HL-60/S4 treated with retinoic acid at 250 ng/mL for 4 days and 3 days (cell line): ENCODE results near the gene MAGI1.

Experiments used
- in situ Hi-C: fragments of 300-500 bp; cut with MboI; formaldehyde crosslinking; loops from 2 replicates; pipeline ENCODE4 v1.7.0; 2022; ENCODE audit warnings: low sequenced_read_pairs

Gene MAGI1

GRCh38 chr3:65348398-65348995 is 690.2 kb downstream of the MAGI1 start:
- in situ Hi-C loops: no loop called here

DNA sequence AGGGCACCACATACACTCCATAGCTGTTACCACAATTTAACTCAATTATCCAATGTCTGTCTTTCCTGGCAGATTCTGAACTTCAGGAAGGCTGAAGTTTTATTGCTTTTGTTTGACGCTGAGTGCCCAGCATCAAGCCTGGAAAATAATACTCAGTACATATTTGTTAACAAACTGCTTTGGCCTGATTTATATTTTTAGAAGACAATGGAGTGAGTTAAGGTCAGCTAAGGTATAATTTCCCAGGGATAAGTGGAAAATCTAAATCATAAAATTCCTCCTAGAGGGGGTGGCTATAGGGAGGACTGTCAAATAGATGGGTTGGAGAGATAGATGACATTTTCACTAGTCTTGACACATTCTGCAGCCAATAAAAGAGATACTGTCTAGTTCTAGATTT is 691.6 kb downstream of the MAGI1 start:
- in situ Hi-C loops: no loop called here

DNA sequence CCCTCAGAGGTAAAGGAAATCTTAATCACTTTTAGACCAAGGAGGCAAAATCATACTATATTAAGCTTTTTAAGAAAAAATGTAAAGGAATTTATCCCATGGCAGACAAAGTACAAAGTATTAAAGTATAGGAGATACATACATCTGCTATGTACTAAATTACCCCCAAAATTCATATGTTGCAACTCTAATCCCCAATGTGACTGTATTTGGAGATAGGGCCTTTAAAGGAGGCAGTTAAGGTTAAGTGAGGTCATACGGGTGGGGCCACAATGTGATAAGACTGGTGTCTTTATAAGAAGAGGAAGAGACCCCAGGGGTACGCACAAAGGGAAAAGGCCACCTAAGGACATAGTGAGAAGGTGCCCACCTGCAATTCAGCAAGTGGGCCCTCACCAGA is 693.9 kb downstream of the MAGI1 start:
- in situ Hi-C loops: no loop called here

- in situ Hi-C loops: no loop called here
Measured at GRCh38 chr3:65344444-65344843, 694.3 kb downstream of the MAGI1 start.

DNA sequence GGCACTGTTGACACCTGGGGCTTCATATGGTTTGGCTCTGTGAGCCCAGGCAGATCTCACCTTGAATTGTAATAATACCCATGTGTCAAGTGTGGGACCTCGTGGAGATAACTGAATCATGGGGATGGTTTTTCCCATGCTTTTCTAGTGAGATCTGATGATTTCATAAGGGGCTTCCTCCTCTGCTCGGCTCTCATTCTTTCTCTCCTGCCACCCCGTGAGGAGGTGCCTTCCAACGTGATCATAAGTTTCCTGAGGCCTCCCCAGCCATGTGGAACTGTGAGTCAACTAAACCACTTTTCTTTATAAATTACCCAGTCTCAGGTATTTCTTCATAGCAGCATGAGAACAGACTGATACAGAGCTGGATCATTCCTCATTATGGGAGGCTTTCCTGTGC is 695.0 kb downstream of the MAGI1 start:
- in situ Hi-C loops: no loop called here

GRCh38 chr3:65343026-65343425 is 695.7 kb downstream of the MAGI1 start:
- in situ Hi-C loops: no loop called here

DNA sequence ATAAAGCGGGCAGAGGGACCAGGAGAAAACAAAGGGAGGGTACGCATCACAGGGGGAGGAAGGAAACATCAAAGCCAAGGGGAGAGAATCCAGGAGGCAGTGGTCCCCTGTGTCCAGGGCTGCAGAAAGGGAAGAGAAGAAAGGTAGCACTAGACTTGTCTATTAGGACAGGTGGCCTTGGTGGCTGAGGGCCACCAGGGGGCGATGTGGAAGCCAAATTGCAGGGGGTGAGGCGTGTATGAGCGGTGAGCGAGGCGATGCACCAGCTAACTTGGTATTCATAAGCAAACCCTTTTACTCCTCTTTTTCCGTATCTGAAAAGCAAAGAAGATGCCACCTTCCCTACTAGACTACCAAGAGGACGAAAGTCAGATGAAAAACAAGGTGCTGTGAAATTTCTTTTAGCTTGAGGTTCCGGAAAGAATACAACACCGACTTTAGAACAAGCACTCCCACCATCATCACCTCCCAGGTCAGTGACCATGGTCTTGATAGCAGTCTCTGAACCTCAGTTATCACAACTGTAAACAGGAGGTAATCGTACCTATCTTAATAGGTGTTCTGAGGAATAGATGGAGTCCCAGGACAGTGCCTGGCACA is 696.5 kb downstream of the MAGI1 start:
- in situ Hi-C loops: no loop called here

DNA sequence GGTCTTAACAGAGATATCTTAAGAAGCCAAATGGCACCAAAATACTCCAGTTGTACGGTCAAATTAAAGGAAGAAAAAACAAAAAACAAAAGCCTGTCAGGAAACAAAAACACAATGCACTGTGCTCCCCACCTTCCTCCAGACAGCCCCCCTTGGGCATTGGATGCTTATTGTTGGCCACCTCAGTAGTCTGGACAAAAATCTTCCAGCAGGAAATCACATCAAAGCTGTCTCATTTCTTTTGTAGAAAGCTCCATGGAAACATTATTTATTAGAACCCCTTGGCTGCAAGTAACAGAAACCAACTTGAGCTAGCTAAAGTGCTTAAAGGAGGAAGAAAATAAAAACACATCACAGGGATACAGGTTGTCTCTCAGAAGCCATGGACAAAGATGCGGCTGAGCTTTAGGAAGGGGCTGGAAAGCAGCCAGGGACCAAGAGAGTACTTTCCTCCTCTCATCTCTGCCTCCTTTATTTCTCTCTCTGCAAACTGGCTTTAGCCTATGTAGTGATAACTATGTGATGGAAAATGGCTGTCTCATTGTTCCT is 699.5 kb downstream of the MAGI1 start:
- in situ Hi-C loops: no loop called here

DNA sequence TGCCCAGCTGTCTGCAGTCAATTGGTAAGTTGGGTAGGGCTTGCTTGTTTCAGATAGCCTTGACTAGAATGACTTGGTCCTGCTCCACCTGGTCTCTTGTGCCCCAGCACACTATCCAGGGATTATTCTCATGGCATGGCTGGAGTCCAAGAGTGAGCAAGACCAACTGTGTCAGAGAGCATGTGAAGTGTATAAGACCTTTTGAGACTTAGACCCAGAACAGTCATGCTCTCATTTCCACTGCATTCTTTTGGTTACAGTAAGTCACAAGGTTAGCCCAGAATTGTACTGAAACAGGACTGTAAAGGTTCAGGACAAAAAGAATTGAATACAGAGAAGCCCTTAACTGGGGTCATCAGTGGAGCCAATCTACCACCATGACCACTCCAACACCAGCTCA is 700.1 kb downstream of the MAGI1 start:
- in situ Hi-C loops: no loop called here

- in situ Hi-C loops: no loop called here
Measured at GRCh38 chr3:65335587-65335986, 703.1 kb downstream of the MAGI1 start.

DNA sequence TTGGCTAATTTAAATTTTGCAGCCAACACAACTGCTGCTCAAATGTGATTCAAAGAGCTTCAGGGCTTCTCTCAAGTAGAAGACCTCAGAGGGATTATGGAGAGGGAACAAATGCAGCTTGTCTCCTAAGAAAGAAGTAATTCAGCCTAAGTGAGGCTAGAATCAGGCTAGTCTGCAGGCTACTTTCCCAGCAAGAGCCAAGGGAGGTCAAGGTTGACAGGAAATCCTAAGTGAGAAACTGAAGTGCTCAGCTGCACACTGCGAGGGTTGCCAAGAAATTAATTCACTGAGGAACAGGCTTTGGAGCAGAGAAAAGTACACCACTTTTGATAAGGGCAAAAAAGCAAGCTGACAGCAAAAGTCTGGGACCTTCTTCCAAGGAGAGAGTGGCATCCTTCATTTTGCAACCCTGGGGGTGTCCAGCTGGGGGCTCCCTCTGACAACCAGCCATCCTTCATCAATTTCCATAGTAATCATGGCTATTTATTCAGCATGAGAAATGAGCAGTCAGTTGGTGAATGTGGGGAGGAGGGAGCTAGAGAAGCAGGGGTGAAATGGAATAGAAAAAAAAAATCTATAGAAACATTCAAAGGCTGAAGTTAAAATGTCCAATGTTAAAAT is 704.6 kb downstream of the MAGI1 start:
- in situ Hi-C loops: no loop called here

DNA sequence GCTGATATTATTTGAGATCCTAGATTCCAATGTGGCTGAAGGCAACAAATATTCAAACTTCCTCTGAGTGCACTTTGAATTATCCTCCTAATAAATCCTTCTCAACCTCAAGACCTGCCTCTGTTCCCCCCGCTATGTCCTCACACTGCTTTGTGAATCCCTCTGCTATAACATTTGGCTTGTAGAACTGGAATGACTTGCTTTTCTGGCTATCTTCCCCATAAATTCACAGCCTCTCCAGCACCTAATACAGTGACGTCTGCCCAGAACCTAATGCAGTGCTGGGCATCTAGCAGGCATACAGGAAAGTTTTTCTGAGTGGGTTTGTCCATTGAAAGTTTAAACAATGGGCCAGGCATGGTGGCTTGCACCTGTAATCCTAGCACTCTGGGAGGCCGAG is 707.0 kb downstream of the MAGI1 start:
- in situ Hi-C loops: no loop called here

GRCh38 chr3:65330072-65330471 is 708.6 kb downstream of the MAGI1 start:
- in situ Hi-C loops: no loop called here

- in situ Hi-C loops: no loop called here
Measured at GRCh38 chr3:65328148-65328547, 710.6 kb downstream of the MAGI1 start.

- in situ Hi-C loops: no loop called here
Measured at GRCh38 chr3:65326574-65326973, 712.1 kb downstream of the MAGI1 start.

DNA sequence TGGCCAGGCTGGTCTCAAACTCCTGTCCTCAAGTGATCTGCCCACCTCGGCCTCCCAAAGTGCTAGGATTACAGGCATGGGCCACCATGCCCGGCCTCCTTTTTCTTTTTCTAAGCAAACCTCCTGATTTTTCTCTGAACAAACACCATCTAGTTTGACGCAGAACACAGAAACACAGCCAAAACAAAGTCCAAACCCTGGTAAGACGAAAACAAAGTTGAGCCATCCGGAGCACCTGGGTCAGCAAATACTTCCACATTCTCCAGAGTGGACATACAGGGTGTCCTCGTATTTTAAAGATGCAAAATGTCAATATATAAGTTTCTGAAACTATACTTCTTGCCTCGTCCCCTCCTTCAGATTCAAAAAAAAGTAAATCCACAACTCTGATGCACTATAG is 715.8 kb downstream of the MAGI1 start:
- in situ Hi-C loops: no loop called here

DNA sequence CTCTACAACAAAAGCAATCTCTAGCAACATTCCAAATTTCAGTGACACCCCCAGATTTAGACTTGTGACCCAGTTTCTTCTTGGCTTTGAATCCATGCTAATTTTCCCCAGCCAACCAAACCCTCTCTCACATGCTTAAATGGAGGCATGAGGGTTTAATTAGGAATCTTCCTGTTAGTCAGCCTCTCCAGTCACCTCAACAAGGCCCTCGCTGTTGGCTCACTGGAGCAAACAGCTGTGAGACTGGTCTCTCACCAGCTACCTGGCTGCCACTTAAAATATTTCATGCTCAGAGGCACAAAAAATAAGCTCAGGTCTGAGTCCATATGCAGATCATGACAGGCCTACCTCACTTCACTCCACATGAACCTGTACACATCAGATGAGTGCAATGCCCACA is 720.5 kb downstream of the MAGI1 start:
- in situ Hi-C loops: no loop called here

DNA sequence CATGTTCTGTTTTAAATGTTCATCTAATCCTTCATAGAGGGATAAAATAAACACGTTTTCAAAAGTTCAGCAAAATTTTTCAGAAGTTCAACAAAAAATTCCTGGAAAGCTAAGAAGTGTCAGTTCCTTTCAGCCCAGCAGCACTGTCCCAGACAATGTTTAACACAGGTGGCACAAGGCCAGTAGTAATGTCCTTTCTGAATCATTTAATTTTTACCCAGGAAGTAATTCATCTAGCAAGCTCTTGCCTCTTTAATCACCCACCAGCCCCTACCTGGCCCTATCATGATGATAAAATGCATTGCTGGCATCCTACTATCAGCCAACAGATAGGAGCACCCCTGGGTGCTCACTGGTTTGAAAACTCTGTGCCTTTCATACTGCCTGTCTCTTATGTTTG is 723.8 kb downstream of the MAGI1 start:
- in situ Hi-C loops: no loop called here

- in situ Hi-C loops: no loop called here
Measured at GRCh38 chr3:65314269-65314668, 724.4 kb downstream of the MAGI1 start.

GRCh38 chr3:65313666-65314065 is 725.1 kb downstream of the MAGI1 start:
- in situ Hi-C loops: no loop called here

- in situ Hi-C loops: no loop called here
Measured at GRCh38 chr3:65305836-65306235, 732.9 kb downstream of the MAGI1 start.
